Right lobe of liver (tissue), 4 donors: ENCODE measurements around the gene SYTL3.

Experiments used
- CTCF ChIP-seq, 4 donors: fragments of 200-600 bp in 3 of 4; fragments of 450-650 bp in 1 of 4; IDR thresholded peaks; one replicate each; pipeline versions ENCODE4 v1.5.1 to v1.8.0; 2016 to 2022; ENCODE audit warnings: antibody characterized with exemption in 4 of 4, mild to moderate bottlenecking in 2 of 4
- POLR2A ChIP-seq: fragments of 450-650 bp; IDR thresholded peaks from one replicate; pipeline ENCODE4 v1.6.1; 2017; ENCODE audit warnings: antibody characterized with exemption, mild to moderate bottlenecking
- donor health status: DM: no; HTN: no; CAD: no.
- donor health status: DM: no; HTN: no; CAD: no.
- donor health status: DM: no; HTN: yes; CAD: no.

DNA sequence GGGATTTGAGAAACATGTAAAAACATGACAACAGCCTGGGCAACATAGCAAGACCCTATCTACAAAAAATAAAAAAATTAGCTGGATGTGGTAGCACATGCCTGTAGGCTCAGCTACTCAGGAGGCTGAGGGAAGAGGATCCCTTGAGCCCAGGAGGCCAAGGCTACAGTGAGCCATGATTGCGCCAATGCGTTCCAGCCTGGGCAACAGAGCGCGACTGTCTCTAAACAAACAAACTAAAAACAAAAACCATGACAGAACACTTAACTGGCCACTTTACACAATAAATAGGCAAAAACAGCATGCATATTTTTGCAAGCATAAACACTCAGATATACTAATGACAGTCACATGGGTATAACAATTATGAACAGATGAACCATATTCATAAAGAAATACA is 60.0 kb downstream of the SYTL3 start:
- TF ChIP-seq CTCF (IDR thresholded peaks at IDR 0.05) (no peak), POLR2A (no peak)
